ENCODE results near the gene MYRFL.

The MYRFL gene

DNA sequence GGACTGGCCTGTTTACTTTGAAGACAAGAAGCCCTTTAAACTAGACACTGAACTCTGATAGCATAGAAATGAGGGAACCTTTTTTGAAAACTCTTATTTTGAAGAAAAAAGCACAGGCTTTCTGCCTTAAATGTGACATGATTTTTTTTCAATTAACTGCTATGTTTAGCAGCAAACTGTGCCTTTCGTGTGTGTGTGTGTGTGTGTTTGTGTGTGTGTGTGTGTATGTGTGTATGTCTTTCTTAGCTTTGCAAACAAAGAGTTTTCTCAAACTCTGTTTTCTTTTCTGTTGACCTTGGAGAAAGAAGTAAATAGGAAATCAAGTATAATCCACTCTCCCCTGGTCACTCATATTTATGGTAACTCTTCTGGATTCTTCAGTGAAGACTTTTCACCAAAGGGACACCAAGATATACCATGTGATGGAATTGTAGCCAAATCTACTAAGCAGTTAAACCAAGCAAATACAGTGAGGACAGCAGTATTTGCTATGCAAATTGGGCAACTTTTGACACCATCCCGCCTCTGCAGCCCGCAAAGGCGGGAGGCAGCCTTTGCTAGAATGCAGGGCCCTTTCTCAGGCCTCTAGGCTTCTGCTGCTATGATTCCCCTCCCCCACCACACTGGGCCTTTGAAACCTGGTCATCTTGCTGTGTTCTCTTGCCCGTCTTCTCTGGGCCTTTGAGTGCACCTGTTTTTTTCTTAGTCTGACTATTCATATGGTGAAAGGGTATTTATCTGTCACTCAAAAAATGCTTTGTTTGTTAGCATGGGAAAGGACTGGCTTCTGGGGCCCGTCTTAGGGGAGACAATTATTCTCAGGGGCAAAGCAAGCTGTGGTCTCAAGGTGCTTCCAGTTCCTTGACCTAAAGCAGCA, 107.9 kb downstream of the MYRFL start:
- DNase-seq (ENCODE audit: low read depth): no peak

DNA sequence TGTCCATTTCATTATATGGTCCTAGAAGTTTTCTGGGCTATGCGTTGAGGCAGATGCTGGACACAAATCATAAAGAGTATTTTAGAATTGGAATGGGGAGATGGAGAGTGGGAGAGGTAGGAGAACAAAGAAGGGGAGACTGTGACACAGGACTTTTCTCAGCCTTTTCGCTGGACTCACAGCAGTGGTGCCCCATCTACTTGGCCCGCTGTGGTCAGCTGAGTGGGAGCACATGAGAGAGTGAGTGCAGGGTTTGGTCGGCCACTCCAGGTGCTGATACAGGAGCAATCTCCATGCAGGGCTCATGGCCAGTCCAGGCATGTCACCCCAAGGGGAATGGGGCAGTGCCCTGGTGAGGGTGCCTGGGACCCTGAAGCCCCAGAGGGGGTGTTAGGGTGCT, 109.0 kb downstream of the MYRFL start:
- no peak for DNase-seq (ENCODE audit: low read depth)

DNA sequence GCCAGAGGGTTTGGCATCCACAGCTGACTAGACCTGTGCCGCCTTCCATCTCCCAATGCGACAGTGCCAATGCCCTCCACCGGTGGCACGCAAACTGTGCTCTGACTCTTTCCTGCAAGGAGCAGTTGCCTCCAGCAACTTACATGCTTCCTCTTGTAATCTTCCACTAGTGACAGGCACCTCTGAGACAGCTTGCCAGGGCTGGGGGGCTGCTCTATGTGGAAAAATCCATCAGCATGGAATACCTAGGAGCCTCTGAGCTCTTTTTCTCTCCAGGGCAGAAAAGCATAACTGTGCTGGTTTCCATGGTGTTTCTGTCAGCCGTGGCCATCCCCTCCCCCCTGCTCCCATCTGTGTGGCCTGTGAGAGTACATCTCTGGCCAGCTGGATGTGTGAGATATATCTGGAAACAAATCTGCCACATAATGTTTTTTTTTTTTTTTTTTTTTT, 110.6 kb downstream of the MYRFL start:
- no peak for DNase-seq (ENCODE audit: low read depth)

DNA sequence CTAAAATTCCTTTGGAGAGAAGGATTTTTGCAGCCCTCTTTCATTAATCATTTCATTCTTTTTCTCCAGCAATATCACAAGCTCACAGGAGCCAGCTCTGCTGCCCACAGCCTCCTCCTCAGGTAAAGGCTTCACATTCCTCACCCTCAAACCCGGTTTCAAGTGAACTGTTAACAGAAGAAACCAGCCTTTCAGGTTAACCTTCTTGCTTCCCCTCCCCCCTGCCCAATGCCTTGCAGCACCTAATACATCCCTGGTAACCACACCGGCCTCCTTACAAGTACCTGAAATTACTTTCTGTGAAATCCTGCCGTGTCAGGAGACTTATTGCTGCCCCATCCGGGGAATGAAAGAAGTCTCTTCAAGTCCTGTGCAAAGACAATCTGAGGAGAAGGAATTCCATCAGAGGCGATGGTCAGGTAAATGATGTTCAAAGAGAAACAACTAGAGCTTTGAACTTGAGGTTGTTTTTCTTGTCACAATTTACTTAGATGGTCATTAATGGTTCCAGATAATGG, 111.2 kb downstream of the MYRFL start:
- DNase-seq (ENCODE audit: low read depth): no peak

DNA sequence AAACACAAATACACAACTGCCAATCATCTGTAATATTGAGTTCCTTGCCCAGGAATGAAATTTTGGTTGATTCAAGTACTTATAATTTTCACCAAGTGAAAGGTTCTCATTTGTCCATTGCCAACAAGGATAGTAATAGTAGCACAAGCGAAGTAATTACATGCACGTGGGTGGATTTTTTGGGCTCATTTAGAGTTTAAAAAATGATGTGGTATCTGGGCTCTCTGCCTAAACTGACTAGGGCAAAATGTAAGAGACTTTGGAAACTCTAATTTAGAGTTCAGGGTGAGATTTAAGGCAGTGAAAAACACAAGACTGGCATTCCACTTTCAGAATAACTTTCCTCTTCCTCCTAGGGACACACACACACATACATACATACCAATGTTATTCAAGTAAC, 111.7 kb downstream of the MYRFL start:
- no peak for DNase-seq (ENCODE audit: low read depth)

DNA sequence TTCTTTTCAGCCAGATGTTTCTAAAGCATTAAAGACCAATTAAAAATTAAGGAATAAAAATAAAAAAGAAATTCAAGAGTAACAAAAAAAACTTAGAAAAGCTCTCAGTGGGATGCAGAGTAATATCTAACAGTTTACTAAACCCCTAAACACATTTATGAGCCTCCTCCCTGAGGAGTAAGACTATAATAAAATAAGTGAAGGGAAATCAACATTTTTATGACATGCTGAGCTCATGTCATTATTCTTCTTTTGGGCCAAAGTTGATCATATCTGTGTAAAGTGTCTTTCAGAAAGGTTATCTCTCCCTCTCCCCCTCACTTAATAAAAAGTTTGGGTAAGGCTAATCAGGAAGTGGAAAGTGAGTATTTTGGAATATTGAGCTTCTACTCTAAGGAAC, 122.1 kb downstream of the MYRFL start:
- DNase-seq (ENCODE audit: low read depth): no peak

DNA sequence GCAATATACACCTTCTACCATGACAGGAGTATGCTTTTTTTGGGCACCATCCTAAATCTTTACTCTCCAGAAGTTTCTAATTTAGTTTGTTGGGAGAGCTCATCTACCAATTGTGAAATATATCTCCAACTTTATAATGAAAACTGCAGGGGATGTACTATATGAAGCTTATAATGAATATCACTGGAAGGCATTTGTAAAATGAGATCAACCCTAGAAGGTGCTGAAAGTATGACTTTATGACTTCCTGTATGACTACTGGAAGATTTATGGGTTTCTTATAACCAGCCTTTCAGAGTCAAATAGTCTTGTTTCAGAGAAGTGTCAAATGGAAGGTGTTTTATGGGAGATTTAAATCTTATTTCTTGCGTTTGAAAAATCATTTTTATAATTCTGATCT, 122.9 kb downstream of the MYRFL start:
- no peak for DNase-seq (ENCODE audit: low read depth)

DNA sequence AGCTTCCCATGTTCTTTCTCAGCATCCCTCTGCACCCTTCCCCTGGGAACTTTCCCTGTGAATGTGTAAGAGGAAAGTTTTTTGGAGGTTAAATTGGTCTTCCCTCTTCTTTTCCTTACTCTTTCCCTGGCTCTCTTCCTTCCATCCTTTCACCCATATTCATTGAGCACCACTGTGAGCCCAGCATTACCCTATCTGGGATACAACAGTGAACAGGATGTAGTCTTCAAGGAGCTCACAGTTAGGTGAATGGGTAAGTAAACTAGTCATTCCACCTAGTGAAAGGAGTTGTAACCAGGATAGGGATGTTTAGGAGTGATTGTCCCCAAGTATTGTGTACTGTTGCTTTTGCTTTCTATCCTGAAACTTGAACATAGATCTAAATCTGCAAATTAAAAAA, 123.8 kb downstream of the MYRFL start:
- no peak for DNase-seq (ENCODE audit: low read depth)

DNA sequence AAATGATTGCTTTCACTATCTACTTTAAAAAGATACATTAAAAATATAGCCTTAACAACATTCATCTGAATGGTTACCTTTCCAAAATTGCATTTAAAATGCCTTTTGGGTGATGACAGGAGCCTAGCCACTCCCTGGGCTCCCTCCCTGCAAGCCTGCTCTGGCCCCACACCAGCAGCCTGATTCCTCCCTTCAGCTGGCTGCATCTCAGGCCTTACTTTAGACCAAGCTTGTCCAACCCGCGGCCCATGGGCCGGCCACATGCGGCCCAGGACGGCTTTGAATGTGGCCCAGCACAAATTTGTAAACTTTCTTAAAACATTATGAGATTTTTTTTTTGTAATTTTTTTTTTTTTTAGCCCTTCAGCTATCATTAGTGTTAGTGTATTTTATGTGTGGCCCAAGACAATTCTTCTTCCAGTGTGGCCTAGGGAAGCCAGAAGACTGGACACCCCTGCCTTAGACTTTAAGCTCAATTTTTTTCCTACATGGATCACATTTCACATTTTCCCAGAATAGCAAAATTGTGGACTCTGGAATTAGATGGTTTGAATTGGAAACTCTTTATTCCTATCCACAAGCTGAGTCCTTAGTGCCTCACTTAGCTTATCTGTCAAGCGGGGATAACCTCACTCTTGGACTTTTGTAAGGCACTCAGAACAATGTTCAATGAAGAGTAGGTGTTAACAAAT, 124.4 kb downstream of the MYRFL start:
- DNase-seq (ENCODE audit: low read depth): no peak

DNA sequence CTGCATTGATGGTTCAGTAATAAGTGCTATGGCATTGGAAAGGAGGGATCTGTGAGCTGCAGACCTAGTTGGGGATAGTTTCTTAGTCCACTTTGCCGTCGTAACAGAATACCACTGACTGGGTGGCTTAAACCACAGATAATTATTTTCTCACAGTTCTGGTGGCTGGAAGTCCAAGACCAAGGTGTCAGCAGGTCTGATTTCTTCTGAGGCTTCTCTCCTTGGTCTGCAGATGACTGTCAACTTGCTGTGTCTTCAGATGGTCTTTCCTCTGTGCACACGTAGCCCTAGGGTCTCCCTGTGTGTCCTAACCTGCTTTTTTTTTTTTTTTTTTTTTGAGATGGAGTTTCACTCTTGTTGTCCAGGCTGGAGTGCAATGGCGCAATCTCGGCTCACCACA, 126.1 kb downstream of the MYRFL start:
- DNase-seq (ENCODE audit: low read depth): no peak

DNA sequence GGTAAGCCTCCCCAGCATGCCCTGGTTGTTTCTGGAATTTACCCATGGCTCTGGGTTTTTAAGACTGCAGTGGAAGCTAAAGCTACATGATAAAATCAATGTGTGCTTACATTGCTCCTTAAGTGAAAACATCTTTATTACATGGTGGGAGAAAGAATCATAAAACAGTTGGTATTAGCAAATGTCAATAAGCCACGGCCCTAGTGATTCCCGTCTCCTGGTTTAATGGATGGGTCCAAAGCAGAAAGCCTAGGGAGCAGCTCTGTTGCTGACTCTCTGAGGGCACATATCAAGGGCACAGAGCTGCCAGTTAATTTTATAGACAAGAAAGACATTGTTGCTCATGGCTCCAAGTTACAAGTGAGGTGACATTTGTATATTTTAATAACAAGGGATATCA, 127.9 kb downstream of the MYRFL start:
- DNase-seq (ENCODE audit: low read depth): no peak

DNA sequence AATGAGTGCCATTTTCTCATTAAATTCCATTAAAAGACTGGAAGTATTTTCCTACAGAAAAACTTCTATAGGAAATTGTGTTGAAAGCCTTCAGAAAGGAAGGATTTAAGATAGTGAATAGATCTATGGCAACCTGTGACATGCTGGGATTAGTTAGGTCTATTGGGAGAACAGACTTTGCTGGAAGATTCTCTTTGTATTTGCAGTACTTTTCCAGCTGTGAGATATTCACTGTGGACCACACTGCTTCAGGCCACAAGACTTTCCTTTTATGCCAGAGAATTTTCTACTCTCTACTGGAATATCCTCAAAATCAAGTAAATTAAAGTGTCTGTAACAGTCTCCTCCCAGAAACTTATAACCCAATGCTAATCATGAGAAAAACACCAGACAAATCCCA, 136.2 kb downstream of the MYRFL start:
- no peak for DNase-seq (ENCODE audit: low read depth)

DNA sequence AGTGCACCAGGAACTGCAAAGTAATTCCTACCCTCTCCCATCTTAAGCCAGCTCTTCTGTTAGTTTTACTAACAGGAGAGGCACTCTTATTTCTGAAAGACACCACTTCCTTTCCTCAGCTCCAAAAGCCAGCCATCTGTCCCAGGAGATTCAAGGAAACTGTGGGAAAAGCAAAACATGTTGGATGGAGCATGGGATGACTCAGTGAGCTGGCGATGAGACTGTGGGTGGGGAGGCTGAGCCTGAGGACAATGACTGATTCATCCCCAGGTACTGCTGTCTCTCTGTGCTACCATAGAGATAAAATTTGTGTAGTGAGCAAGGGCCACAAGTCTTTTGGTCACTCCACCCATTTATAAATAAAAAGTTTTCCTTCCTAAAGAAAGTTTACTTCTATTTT, 141.4 kb downstream of the MYRFL start:
- no peak for DNase-seq (ENCODE audit: low read depth)

DNA sequence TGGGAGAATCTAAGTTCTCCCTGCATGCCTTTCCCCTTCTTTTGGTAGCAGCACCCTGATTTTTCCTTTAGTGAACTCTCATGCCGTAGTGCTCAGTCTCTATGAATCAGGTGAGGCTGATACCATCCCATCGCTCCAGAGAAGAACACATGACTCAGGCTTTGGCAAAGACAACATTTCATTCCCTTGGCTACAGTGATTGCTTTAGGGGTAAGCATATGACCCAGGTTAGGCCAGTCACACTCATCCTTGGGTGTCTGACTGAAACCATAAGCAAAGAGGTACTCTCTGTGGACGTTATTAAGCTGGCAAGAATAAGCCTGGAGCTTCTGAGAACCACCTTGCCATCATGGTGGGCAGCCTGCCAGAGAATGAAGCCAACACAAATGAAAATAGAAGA, 141.8 kb downstream of the MYRFL start:
- DNase-seq (ENCODE audit: low read depth): no peak

DNA sequence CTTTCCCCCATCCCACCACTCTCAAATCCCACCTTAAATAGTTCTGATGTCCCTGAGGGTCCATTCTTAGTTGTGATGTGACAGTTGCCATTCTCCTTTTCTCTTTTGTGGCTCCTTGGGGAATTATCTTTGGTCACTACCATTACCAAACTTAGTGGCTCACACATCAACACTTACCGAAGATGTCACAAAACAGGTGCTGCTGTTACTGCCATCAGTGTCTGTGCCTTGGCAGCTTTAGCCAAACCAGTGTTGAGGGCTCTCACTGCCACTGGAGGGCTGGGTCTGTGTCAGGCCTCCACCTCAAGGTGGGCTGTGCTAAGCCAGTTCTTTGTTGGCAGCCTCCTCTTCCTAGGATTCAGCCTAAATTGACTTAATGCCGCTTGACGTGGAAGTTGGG, 144.0 kb downstream of the MYRFL start:
- no peak for DNase-seq (ENCODE audit: low read depth)

DNA sequence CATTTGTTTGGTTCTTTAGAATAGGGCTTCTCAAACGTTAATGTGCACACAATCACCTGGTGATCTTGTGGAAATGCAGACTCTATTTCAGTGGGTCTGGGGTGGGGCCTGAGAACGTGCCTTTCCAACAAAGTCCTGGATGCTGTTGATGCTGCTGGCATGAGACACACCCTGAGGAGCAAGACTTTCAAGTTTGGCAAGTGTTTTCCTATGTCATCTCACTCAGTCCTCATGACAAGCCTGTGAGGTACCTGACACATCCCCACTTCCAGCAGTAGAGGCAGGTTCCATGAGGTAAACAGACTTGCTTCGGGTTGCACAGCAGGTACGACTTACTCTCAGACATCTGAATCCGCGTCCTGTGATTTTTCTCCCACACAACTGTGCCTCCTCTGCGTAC, 147.1 kb downstream of the MYRFL start:
- no peak for DNase-seq (ENCODE audit: low read depth)

DNA sequence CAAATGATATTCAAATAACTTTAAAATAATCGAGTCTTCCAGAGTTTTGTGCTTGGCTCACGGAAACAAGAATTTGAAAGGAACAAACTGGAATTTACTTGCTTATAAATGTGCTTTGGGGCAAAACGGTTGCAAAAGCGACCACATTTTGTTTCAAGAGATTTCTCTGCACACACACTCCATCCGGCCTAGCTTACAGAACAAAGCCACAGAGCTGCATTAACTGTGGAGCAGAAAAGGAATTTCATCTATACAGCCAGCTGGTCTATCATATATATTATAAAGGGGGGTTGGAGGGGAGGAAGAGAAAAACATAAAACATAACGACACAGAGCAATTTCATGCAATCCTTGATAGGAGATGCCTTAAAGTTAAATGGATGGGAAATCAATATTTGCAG, 153.0 kb downstream of the MYRFL start:
- DNase-seq (ENCODE audit: low read depth): no peak

DNA sequence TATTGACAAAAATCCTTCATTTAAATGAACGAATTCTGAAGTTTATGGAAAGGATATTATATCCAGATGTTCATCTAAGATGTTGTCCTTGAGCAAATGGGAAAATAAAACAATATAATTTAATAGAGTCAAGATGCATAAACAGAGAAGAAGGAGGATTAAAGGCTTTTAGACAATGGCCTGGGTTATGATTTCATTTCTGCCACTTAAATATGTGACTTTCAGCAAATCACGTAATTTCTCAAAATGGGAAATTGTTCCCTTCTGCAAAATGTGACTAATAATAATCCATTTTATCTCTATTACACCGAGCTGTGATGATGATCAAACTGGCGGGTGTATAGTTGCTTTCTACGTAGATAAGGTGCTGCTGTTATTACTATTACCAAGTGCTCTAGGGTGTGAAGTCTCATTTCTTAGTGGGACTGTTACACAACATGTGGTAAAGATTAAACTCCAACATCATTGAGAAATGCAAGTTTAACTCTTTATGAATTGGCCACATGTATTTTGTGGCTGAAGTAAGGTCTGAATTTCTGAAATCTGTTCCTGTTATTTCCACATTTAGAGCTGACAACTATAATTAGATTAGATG, 157.0 kb downstream of the MYRFL start:
- no peak for DNase-seq (ENCODE audit: low read depth)

DNA sequence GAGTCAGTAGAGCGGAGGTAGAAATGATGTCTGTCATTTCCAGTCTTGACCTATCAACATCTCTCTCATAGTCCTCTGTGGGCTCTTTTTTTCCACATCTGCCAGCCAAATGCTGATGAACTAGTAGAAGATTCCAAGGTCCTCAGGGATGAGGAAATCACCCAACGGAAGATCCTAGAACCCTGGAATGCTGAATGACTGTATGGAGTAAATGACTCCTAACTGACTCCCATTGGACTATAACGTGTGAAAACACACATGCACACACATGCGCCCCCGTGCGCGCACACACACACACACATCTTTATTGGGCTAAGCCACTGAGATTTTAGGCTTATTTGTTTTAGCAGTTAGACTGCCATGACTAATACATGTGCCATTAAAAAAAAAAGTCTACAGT, 159.2 kb downstream of the MYRFL start:
- DNase-seq (ENCODE audit: low read depth): no peak

DNA sequence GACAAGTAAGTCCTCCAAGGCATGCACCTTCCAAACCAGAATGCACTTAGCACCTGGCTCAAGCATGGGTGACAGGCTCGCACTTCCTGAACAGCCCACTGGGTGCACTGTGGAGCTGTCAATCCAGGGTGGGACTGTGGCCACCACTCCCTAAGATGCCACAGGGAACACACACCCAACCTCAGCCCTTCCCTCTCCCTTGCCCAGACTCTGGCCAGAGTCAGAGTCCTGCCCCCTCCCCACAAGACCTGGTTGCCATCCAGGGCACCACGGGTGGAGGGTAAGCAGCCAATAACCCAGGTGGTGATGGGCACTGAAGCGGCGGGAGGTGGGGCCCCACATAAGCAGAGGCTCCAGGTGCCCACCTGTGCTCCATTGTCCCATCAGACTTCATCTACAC, 160.6 kb downstream of the MYRFL start:
- no peak for DNase-seq (ENCODE audit: low read depth)

DNA sequence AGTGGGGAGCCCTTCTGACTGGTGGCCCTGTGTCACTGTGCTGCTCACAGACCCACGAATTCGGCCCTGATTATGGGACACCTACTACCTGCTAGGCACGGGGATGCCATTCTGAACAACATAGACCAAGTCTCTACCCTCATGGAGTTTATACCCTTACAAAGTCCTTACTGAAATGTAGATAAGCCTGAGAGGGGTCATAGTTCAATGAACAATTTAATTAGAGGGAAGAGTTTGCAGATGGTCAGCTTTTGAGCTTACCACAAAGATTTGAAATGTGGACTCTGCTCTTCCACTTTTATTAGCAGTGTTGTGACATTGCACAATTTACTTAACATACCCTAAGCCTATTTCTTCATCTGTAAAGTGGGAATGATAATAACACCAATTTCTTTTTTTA, 161.1 kb downstream of the MYRFL start:
- DNase-seq (ENCODE audit: low read depth): no peak

DNA sequence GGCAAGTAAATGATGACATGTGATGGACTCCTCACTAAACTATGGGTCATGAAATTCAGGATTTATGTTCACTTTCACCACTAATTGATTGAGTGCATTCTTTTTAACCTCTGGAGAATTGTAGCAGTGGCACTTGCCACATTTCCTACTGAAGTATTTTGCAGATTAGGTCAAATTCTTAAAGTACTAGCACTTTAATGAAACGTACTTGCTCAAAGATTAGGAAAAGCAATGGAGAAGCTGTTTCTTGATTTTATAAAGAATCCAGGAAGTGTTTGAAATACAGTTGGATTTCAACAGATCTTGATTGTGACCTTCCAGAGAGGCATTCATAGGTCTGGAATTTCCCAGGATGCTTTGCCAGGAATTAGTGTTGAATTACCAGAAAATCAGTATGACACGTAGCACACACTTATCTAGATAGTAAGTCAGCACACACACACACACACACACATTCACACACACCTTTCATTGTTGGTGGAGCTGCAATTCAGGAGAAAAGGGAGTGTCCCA, 162.6 kb downstream of the MYRFL start:
- no peak for DNase-seq (ENCODE audit: low read depth)
